Measurements from ENCODE around the gene GPR156.

The GPR156 gene

GRCh38 chr3:120192579-120192978 is 92.4 kb downstream of the GPR156 start:
- DNase-seq = no peak

DNA sequence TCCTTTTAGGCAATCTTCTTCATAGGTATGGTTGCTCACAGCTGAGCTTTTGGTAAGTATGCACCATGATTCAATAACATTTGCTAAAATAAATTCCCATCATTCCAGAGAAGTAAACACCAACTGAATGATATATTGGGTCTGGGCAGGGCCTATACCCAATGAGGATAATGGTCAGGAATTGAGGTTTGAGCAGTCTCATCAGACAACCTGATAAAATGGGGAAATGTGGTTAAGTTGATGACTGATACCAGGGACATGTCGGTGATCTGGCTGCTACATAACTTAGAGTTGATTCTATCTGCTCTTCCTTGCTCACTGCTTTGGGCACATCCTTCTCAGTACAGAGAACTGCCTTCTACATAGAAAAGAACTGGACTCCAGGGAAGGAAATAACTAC is 92.9 kb downstream of the GPR156 start:
- DNase-seq = no peak

- no peak for DNase-seq
Measured at GRCh38 chr3:120182613-120183511, 102.2 kb downstream of the GPR156 start.

DNA sequence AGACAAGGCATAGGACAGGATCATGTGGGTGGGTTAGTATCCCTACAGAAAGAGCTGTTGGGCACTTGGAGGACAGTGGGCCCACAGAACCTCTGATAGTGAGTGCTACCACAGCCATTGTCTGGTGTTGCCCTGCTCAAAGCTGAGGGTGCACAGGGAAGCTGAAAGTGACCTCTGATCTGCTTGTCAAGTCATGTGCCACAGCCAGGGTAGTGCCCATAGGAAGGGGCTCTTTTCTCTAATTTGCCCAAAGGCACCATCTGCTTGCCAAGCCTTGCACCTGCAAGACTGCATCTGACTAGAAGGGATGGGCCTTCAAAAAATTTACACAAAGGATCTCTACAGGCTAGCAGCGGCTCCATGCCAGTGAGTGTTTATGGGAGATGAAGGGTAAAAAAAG is 103.4 kb downstream of the GPR156 start:
- no peak for DNase-seq

DNA sequence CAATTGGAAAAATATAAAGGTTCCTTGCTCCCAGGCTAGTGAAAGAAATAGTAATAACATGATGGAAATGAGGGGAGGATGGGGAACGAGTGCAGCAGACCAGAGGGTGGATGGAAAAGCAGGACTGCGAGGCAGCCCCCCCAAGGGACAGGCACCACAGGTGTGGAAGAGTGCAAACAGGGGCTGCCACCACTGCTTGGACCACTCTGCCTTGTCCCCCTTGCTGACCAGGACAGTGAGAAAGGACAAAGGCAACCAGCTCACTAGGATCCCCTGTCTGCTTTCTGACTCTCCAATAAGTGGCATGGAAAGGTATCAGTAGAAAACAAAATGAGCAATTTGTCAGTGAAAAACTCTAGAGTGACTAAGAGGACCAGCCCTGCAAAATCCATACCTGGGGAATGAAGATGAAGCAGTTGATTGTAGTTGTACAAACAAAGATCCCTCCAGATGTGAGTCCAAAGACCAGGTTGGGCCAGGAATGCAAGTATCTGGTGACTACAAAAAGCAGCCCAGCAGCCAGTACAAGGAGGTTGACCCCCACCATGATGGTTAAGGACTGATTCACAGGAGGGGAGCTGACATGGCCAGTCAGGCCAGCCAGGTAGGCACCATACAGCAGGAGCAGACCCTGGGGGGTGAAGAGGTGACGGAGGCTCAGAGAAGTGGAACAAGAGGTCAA is 104.2 kb downstream of the GPR156 start:
- no peak for DNase-seq

DNA sequence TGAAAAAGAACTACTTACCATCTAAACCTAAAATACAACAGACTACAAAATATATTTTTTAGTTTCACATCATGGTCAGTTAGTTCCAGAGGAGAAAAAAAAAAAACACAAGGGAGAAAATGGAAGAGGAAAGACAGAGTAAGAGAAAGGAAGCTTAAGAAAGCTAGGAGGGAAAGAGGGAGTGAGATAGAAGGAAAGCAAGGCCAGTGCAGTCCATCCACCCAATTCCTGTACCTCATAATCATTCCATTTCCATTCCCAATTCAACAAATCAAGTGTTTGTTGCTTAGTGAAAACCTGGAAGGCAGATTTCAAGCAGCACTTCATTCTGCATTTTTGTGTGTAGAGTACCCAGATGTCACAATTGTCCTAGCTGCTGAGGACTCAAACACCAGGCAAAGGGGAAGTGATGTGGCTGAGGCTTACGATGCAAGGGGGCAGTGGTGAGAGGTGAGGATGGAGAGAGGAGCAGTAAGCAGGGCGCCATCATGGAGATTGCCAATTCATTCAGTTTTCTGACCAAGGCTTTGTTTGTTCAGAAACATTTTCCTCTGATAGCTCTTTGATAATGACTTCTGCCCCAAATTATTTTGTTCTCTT is 107.2 kb downstream of the GPR156 start:
- DNase-seq = no peak

DNA sequence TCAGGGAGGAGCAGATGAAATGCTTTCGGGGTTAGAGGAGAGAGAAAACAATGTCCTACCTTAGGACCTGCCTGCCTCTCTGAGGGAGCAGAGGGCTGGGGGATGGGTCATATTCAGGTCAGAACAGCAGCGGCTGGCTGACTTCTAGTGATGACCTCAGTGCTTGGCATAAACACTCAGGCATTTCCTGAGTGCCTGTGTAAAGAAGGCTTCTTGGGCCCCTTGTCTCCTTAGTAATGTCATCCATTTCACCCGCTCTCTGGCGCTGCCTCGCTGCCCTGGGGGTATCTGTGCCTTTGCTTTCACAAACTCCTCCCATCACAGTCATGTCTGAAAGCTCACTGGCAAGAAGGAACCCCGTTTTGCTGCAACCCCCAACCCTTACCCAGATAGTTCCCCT is 107.9 kb downstream of the GPR156 start:
- no peak for DNase-seq

- no peak for DNase-seq
Measured at GRCh38 chr3:120174811-120175539, 110.0 kb downstream of the GPR156 start.

GRCh38 chr3:120173056-120173675 is 111.9 kb downstream of the GPR156 start:
- no peak for DNase-seq

DNA sequence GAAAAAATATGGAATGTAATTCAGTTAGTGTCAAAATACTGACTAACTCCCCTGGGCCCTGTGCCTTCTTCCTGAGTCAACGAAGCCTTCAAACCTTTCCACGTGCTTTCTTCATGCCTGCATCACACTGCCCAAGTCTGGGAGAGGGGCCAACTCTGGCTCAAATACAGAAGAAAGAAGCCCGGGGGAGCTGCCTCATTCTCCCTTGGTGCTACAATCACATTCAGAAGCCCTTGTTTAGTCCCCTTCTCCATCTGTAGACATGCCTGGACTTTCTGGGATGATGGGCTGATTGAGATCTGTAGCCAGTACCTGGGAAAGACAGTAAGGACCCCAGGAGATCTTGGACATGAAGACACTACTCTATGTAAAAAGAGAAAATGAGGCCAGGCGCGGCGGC is 113.0 kb downstream of the GPR156 start:
- DNase-seq = no peak

DNA sequence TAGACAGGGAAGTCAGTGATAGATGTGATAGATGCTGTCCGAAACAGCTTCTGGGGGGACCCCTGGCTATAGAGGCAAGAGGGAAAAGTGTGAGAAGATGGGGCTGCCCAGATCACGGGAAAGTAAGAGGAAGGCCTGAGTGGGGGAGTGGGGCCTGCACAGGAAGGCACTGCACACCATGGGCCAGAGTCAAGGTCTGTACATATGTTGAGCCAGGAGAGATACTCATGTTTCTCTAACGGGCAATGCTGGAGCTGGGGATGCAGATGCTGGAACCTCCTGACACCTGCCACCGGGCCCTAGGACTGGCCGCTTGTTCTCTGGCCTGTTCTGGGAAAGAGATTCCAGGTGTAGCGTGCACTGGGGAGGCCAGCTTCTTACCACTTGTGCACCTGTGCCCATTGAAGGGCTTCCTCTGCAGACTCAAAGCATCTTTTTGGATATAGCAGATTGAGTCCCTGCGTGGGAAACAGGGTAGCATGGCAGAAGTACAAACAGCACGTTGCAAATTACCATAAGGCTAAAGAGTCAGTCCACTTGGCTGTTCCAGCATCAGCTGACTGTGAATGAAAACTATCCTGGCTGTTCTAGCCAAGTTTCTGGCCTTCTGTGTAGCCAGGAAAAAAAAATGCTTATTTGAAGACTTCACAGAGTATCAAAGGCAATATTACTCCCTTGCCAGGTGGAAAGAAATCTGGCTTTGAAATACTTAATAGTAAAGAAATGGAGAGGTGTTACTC is 113.7 kb downstream of the GPR156 start:
- DNase-seq = no peak

DNA sequence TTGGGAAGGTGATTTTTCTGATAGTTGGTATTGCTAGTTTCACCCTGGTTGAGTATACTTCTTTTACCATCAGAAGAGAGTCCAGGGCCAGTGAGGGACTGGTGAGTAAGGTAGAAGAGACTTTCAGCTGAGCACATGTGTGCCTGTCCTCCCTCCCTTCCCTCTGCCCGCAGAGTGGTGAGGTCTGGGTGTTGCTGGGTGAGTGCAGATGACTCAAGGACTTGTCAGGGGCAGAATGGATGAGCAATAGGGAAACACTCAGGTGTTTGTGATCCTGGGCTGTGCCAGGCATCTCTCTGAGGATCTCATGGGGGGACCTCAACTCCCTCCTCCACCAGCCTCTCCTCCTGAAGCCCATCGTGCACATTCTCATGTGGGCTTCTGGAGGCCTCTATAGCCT is 114.8 kb downstream of the GPR156 start:
- DNase-seq = no peak

DNA sequence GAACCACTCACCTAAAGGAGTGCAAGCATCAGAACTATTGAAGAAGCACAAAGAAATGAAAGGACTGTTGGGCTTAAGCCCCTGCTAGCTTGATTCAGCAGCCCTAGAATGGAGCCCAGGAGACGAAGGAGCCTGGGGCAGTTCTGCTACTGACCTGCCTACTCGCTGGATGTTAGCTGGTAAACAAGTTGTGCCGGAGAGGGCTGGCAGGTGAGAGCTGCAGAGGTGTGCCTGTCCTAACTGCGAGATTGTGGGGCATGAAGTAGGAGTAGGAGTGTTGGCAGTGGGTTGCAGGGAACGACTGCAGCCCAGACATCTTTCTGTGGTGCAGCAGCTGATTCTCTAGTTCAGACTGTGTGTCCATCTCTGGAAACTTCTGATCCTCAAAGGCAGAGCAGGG is 115.6 kb downstream of the GPR156 start:
- no peak for DNase-seq

- no peak for DNase-seq
Measured at GRCh38 chr3:120168611-120169010, 116.4 kb downstream of the GPR156 start.

DNA sequence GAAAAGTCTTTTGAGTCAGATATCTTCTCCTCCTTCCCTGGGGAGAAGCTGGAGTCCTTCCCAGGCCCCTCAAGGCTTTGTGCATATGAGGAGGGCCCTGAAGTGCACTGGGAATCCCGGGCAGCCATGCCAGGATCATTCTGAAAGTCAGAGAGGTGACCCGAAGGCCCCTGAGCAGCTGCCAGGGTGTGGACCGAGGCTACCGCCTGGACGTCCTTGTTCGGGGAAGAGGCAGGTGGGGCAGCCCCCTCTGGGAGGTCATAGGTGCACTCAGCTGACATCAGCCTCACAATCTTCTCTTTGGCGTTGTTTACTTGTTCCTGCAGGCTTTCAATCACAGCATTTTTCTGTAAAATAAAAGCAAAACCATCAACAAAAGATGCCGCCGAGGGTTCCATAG is 117.0 kb downstream of the GPR156 start:
- no peak for DNase-seq

GRCh38 chr3:120167488-120167887 is 117.5 kb downstream of the GPR156 start:
- no peak for DNase-seq

- no peak for DNase-seq
Measured at GRCh38 chr3:120163816-120164215, 121.2 kb downstream of the GPR156 start.

DNA sequence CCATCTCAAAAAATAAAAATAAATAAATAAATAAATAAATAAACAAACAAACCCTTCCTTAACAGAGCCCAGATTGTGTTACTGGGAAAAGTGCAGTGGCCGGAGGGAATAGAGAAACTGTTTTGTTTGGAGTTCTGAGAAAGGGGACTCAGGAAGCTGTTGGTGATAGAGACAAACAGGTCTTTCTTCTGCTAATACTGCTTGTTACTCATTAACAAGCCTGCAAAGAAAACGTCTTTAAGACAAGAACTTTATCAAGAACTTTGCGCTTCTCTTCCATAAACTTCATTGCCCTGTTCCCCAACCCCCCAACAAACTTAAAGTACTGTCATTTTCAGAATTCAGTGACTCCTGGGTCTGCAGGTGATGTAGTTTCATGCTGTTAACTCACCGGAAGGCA is 122.0 kb downstream of the GPR156 start:
- no peak for DNase-seq

DNA sequence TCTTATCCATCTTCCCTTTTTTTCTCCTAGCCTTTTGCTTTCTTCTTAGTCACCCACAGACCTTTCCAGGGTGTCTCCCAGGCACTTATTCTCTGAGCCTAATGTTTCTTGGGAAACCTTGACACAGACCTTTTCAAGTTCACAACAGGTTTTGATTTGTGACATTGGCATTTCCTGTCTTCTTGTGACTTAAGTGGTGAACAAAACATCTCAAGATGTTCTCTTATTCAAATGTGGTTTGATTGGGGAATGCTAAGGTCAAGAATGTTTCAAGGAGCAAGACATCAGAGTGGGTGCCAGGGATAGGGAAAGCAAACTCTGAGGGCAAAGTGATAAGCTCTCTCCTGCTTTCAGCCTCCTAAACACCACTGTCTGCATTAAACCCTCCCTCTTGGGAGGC is 122.6 kb downstream of the GPR156 start:
- no peak for DNase-seq

GRCh38 chr3:120161902-120162301 is 123.1 kb downstream of the GPR156 start:
- DNase-seq = no peak

- DNase-seq = no peak
Measured at GRCh38 chr3:120160050-120160449, 125.0 kb downstream of the GPR156 start.

DNA sequence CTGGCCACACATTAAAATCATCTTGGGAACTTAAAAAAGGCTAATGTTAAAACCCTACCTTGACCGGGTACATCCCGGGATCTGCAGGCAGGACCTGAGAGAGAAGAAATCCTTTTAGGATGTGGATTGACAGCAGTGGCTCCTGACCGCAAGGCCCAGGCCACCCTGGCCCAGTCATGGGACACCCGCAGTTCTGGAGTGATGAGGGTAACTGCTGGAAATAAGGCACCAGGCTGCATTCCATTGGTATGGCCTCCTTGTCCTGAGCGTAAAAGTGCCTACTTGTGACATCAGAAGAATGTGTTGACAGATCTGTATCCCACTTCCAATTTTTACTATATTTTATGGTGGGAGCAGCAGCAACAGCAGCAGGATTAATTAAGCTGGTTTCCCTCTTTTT is 127.3 kb downstream of the GPR156 start:
- no peak for DNase-seq

All from stimulated activated CD4-positive, alpha-beta T cell treated with anti-CD3 and anti-CD28 coated beads, Interleukin-4, amount 100 ng/mL, for 4 hours (primary cell).